Mammary microvascular endothelial cell (primary cell): Measurements from ENCODE around the gene DHRS7B. TPM values are rescaled to one million over a fixed set of nuclear protein-coding genes. Genes with fewer than 3 reads are reported as not detected.

Experiments used
- total RNA-seq: library from RNA; depleted of rRNA; stranded (reverse); fragments of >200 nt; gene quantifications from 2 replicates; pipeline ENCODE4 v1.2.3, GENCODE V29; 2015

Gene DHRS7B
- 13.1 and 28.5 TPM in 2 replicates for total RNA-seq

GRCh38 chr17:21126645-21127508 is at the start of gene DHRS7B:
TSS of gene DHRS7B (plus strand) at chr17:21126964. CDS start at chr17:21126972, 8 bp downstream.

GRCh38 chr17:21214015-21214776 is 87.4 kb downstream of the DHRS7B start, which contains the start of gene TMEM11:
TSS of gene TMEM11 (minus strand) at chr17:21214161. CDS start at chr17:21214152, 9 bp downstream.

Other genes with a start within 250 kb of the DHRS7B start
- 133 and 149 TPM in 2 replicates for gene USP22, start 84.0 kb upstream of the DHRS7B start, total RNA-seq
- gene TMEM11, start 87.2 kb downstream of the DHRS7B start, total RNA-seq: 40.9 and 41.3 TPM in 2 replicates
- gene NATD1, start 126.4 kb downstream of the DHRS7B start, total RNA-seq: 4.3 and 5.1 TPM in 2 replicates
- gene MAP2K3, start 157.7 kb downstream of the DHRS7B start, total RNA-seq: 28.4 and 37.8 TPM in 2 replicates
- 0.25 and 0.67 TPM in 2 replicates for gene KCNJ12, start 249.4 kb downstream of the DHRS7B start, total RNA-seq